RKO (cell line): Measurements from ENCODE around the gene TMEM115.

ENCODE experiments used
- DNase-seq: peaks from one replicate; pipeline ENCODE4 v3.0.0-alpha.2; 2016; ENCODE audit warnings: low spot score

TMEM115 gene

GRCh38 chr3:50378024-50378423, 18.7 kb upstream of the TMEM115 start:
- DNase-seq: no peak

GRCh38 chr3:50375258-50375931, 16.1 kb upstream of the TMEM115 start:
- peak; percentile 31 for DNase-seq

DNA sequence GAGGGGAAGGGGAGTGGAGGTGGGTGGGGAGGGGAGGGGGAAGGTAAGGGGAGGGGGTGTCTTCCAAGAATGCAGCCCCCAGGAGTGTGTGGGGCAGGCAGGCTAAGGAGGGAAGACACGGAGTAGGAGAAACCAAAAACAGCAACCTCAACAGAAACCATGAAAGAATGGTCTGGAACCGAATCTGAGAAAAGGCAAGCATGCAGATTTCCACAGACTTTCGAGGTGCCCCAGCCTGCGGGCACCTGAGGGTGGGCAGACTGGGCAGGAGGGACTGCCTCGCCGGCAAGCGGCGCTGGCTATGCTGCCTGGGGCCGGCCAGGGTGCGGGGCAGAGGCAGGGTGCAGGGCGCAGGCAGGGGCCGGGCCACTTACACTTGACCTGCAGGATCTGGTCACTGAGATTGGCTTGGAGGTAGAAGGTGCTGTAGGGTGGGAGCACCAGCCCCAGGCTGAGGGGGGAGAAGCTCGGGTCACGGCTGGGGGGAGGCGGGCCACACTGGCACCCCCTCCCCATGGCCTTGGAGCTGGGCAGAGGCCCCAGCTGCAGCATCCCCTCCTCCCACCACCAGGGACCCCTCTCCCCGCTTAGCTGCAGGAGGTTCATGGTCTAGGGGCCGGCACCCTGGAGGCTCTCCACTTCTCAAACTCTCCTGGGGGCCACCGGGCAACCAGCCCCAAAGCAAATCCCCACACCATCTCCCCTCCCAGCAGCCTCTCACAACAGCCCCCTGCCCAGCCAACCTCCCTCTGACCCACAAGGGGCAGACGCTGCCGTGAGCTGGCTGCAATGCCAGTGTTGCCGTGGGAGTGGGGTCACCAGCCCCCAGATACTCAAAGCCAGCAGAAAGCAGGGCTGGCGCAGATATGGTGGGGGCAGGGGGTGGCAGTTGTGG, 15.3 kb upstream of the TMEM115 start:
- DNase-seq: no peak

- DNase-seq: no peak
Measured at GRCh38 chr3:50373146-50374051, 14.1 kb upstream of the TMEM115 start.

GRCh38 chr3:50372349-50372748, 13.0 kb upstream of the TMEM115 start:
- no peak for DNase-seq

GRCh38 chr3:50371133-50371685, 11.9 kb upstream of the TMEM115 start:
- DNase-seq: no peak

- peak; percentile 41 for DNase-seq
Measured at GRCh38 chr3:50370594-50370993, 11.3 kb upstream of the TMEM115 start.

DNA sequence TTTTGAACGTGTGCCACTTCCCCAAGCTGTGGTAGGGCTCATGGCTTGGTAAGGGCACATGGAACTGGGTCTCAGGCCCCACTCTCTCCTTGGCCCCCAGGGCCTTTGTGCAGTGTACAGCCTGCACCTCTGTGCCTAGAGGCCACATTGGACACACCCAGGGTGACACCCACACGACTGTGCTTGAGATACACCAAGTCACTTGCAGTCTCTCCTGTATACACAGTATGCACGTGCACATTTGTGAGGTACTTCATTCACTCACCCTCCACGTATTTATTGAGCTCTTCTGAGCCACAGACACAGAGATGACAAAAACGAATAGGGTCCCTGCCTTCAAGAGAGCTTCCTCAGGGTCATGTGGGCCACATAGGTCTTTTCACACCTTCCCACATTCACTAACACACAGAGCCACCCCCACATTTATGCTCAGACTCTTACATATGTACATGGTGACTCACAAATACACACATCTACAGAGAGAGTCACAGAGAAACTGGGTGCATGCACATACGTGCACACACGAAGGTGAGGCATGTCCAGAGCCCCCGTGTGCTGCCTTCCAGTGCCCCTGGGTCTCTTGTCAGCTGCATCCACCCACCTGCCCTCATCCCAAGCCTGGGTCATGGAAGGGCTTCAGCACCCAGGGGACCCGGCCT, 9.8 kb upstream of the TMEM115 start:
- DNase-seq: no peak

DNA sequence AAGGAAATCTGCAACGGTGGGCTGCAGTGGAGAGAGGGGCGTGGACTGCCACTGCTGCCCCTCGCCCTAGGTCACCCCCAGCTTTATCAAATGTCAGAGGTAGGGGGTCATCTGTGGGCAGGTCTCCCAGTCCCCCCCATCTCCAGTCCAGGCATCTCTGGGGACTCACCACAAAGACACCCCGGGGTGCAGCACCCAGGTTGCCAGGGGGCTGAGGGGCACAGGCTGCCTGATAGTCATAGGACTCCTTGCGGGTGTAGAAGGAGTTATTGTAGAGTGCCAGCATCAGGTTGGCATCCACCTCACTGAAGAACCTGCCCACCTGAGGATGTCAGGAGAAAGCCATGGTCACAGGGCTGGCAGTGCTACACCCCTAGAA, 6.5 kb upstream of the TMEM115 start:
- no peak for DNase-seq

GRCh38 chr3:50365080-50365841, 5.9 kb upstream of the TMEM115 start:
- DNase-seq: peak; percentile 83

- DNase-seq: no peak
Measured at GRCh38 chr3:50364573-50365079, 5.3 kb upstream of the TMEM115 start.

- no peak for DNase-seq
Measured at GRCh38 chr3:50359760-50360110, 414 bp upstream of the TMEM115 start.

GRCh38 chr3:50358355-50358910, 888 bp downstream of the TMEM115 start:
- DNase-seq: peak; percentile 36

- peak; percentile 46 for DNase-seq
Measured at GRCh38 chr3:50357481-50357880, 1.8 kb downstream of the TMEM115 start.

- DNase-seq: peak; percentile 67
Measured at GRCh38 chr3:50356553-50356952, 2.8 kb downstream of the TMEM115 start.

GRCh38 chr3:50355829-50356552, 3.3 kb downstream of the TMEM115 start:
- DNase-seq: no peak

- DNase-seq: no peak
Measured at GRCh38 chr3:50354850-50355249, 4.5 kb downstream of the TMEM115 start.

- no peak for DNase-seq
Measured at GRCh38 chr3:50354186-50354764, 5.0 kb downstream of the TMEM115 start.
